Endometrium (tissue), 2 donors: Measurements from ENCODE around the gene ATG13.
"Not testable (repeated sequence)": the region's sequence is repeated elsewhere in the genome, so short reads cannot be mapped to it uniquely, and the experiment has no call there.

Experiments
- FAIRE-seq: peaks from 2 replicates; lab custom pipeline; 2012; peaks lifted over from hg19 to GRCh38; lab: Jason Lieb, UNC
- donor health status: control.
- donor health status: control.

ATG13 gene

GRCh38 chr11:46643986-46644385 is 26.6 kb downstream of the ATG13 start:
- no peak for FAIRE-seq

- peak; percentile 85 for FAIRE-seq
Measured at GRCh38 chr11:46649180-46649738, 31.9 kb downstream of the ATG13 start.

GRCh38 chr11:46655631-46656030 is 38.3 kb downstream of the ATG13 start:
- no peak for FAIRE-seq

GRCh38 chr11:46657186-46657585 is 39.8 kb downstream of the ATG13 start:
- no peak for FAIRE-seq

DNA sequence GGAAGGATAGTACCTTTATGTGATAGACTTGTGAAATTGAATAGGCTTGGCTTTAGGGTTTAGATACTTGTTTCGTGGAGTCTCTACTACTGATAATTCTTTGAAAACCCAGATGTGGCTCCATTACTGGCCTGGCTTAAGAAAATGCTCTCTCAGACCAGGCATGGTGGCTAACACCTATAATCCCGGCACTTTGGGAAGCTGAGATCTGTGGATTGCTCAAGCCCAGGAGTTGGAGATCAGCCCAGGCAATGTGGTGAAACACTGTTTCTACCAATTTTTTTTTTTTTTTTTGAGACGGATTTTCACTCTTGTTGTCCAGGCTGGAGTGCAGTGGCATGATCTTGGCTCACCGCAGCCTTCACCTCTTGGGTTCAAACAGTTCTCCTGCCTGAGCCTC is 40.9 kb downstream of the ATG13 start:
- no peak for FAIRE-seq

DNA sequence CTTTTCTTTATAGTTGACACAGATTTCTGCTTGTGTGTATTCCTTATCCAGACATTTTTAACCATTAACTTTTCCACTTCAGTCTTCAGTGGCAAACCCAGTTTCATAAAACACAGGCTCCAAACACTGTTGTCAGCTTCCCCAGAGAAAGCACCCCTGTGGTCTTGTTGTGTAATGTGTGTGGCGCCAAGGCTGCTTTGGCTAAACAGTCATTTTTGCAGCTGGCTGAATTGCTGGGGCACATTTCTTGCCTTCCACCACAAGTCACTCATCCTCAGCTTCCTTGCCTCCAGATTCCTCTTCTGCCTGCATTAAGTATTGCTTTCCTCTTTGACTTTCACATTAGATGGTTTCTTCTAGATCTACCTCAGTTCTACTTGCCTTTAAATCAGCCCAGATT is 42.6 kb downstream of the ATG13 start:
- FAIRE-seq: no peak

DNA sequence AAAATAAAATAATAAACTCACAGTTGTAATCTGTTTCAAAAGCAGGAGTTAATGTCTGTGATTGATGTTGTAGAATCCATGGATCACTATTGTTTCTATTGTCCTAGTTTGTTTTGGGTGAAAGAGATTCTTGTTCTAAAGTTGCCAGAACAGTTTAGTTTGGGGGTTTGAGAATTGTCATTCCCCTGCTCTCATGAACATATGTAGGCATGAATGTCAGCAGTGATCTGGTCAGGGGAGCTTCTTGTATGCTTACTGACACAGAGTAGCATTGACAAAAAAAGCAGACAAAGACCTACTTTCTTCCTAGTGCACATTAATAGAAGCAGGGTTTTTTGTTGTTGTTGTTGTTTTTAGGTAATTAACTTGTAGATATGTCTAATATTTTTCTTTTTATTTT is 44.5 kb downstream of the ATG13 start:
- no peak for FAIRE-seq

DNA sequence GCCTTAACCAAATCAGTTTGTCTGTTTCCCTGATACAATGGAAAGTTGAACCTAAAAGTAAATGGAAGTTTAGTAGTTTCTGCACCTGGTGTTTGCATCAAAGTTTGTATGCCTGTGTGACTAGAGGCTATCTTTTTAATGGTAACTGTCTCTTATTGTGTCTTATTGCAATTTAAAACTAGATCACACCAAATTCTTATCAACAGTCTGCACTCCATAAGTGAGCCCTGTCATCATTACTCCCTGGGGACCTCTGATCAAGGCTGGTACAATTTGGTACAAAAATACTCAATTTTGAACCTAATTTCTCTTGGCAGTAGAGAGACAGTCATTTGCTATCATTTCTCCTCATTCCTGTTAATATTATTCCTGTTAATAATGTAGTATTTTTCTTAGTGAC is 45.0 kb downstream of the ATG13 start:
- FAIRE-seq: no peak

- FAIRE-seq: no peak
Measured at GRCh38 chr11:46663277-46663940, 46.1 kb downstream of the ATG13 start.

DNA sequence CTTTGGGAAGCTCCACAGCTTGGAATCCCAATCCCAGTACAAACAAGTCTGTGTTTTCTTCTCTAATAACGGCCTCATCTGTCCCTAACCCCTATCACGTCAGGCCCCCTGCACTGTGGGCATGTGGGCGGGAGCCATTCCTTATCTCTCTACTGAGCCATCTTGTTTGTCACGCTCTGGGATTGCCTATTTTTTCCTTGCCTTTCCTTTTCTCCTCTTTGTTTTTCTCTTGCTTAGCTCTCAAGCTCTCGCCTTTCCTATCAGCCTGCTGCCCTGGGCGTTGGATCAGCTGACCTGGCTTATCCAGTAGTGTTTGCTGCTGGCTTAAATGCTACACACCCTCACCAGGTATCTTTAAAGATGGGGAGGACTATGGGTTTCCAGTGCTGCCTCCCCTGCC is 47.3 kb downstream of the ATG13 start:
- FAIRE-seq: no peak

- no peak for FAIRE-seq
Measured at GRCh38 chr11:46665356-46665755, 48.0 kb downstream of the ATG13 start.

- no peak for FAIRE-seq
Measured at GRCh38 chr11:46666516-46666915, 49.2 kb downstream of the ATG13 start.

- FAIRE-seq: no peak
Measured at GRCh38 chr11:46667043-46667481, 49.7 kb downstream of the ATG13 start.

DNA sequence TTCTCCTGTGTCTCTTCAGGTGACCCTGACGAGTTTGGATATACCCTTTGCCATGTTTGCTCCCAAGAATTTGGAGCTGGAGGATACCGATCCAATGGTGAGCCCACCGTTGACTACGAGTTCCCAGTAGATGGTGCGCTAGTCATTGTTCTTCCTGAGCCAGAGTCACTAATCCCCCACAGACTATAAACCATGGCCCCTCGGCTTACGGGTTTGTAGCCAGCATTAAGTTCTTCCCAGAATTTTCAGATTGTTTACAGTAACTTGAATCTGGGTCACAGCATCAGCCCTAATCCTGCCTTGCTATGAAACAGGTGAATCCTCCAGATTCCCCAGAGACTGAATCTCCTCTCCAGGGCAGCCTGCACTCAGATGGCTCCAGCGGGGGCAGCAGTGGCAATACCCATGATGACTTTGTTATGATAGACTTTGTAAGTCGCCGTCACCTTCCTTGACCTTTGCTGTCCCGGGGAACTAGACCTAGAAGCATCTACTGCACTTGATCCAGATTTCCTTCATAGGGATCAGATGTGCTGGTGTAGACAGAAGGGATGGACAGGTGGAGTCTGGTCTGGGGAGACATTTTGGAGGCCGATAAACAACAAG is 51.2 kb downstream of the ATG13 start:
- no peak for FAIRE-seq

GRCh38 chr11:46669711-46670139 is 52.4 kb downstream of the ATG13 start:
- FAIRE-seq: no peak

- not testable (repeated sequence) for FAIRE-seq
Measured at GRCh38 chr11:46670521-46670920, 53.2 kb downstream of the ATG13 start.

DNA sequence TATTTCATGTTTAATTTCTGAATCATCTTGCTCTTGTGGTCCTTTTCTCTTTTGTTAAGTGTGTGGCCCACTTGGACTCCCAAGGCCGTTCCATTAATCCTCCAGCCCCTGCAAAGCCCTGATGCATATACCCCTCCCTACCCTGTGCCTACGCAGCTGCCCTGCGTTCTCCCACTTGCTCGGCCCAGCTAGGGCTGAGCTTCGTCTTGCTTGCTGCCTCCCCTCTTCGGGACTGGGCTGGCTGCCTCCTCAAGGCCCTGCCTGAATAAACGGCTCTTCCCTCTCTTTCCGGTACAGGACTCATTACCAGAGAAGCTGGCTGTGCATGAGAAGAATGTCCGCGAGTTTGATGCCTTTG is 54.6 kb downstream of the ATG13 start:
- no peak for FAIRE-seq

GRCh38 chr11:46672381-46672839 is 55.1 kb downstream of the ATG13 start:
- no peak for FAIRE-seq

GRCh38 chr11:46673713-46674462 is 56.5 kb downstream of the ATG13 start:
- no peak for FAIRE-seq

- peak; percentile 43 for FAIRE-seq
Measured at GRCh38 chr11:46674463-46675287, 57.3 kb downstream of the ATG13 start.

DNA sequence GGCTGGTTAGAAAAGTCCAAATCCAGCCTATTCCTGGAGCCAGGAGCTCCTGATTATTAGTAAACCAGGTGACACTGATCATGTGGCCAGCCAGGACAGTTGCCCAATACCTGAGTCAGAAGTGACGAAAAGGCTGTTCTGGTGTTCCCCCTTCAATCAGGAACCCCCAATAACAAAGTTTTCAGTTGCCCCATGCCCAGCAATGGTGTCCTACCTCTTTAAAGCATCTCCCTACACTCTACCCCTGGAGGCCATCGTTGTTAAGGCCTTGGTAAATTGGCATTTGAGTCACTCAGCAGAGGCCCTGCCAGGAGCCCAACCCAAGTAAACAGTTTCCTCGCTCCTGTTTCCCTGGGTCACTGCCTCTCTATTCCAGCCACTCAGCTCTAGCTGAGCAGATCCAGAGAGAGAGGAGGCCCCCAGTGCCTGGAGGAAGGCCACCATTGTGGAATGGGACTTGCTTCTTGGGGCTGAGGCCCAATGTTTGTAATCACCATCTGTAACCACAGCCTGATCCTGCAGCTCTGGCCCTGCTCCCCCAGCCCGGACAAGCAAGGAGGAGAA is 58.0 kb downstream of the ATG13 start:
- no peak for FAIRE-seq

- no peak for FAIRE-seq
Measured at GRCh38 chr11:46675949-46676348, 58.6 kb downstream of the ATG13 start.
